Mammary epithelial cell (primary cell): Measurements from ENCODE around the gene S1PR5.

ENCODE experiments used
- EZH2 ChIP-seq: IDR thresholded peaks from 2 replicates; pipeline ENCODE4 v1.6.1; 2012; ENCODE audit warnings: low read length, inconsistent platforms, borderline replicate concordance
- TF ChIP-seq, protein P1 (sequence below), 2 donors: IDR thresholded peaks in 1 of 2; conservative IDR thresholded peaks in 1 of 2; 2 replicates each; pipeline ENCODE4 v1.5.1; 2011 to 2012; ENCODE audit warnings: inconsistent platforms in 2 of 2, low read length in 2 of 2, mild to moderate bottlenecking in 2 of 2, control low read depth in 1 of 2, low read depth in 1 of 2; ENCODE audit not compliant: insufficient read depth in 1 of 2; ENCODE audit errors: extremely low read depth in 1 of 2

DNA sequence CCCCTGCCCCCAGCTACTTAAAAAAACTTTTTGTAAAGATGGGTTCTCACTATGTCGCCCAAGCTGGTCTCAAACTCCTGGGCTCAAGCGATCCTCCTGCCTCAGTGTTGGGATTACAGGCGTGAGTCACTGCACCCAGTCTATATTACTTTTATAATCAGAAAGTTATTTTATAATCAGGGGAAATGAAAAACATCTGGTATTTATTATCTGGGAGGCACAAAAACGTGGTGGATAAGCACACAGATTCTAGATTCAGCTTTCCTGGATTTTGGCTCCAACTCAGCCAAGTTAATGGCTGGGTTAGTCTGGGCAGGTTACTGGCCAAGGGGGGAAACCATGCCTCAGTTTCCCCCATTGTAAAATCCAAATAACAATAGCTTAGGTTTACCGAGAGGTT is 38.8 kb downstream of the S1PR5 start:
- TF ChIP-seq, protein P1, sequence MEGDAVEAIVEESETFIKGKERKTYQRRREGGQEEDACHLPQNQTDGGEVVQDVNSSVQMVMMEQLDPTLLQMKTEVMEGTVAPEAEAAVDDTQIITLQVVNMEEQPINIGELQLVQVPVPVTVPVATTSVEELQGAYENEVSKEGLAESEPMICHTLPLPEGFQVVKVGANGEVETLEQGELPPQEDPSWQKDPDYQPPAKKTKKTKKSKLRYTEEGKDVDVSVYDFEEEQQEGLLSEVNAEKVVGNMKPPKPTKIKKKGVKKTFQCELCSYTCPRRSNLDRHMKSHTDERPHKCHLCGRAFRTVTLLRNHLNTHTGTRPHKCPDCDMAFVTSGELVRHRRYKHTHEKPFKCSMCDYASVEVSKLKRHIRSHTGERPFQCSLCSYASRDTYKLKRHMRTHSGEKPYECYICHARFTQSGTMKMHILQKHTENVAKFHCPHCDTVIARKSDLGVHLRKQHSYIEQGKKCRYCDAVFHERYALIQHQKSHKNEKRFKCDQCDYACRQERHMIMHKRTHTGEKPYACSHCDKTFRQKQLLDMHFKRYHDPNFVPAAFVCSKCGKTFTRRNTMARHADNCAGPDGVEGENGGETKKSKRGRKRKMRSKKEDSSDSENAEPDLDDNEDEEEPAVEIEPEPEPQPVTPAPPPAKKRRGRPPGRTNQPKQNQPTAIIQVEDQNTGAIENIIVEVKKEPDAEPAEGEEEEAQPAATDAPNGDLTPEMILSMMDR (conservative IDR thresholded peaks at IDR 0.05 in 1 of 2, IDR thresholded peaks at IDR 0.05 in 1 of 2; ENCODE audit: extremely low read depth in 1 of 2, insufficient read depth in 1 of 2, low read depth in 1 of 2, low read length in 2 of 2): no peak
- no peak for TF ChIP-seq EZH2
